ENCODE results near the gene IFRD2. TPM values are rescaled to one million over a fixed set of nuclear protein-coding genes. Genes with fewer than 3 reads are reported as not detected.

Gene IFRD2
- total and polyA plus RNA-seq, 2 of the 8 experiments (the other 6 are each of a cell fraction or from before 2014, with no cell fraction given): 76.7 to 88.8 TPM

DNA sequence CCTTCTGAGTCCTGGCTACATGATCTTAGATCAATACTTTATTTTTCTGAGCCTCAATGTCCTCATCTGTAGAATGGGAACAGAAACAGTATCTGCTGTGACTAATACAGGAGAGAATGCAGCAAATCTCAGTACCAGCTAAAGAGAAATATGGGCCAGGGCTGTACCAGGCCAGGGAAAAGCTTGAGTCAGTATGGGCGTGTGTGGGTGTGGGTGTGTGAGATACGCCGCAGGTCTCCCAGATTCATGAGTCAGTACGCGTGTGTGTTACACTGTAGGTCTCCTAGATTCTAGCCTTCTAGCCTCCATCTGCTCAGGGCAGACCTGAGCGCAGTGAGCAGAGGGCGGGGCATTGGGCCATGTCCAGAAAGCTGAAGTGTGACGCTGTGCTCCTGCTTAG is 41.0 kb downstream of the IFRD2 start (continued):
- TF ChIP-seq TBP (IDR thresholded peaks at IDR 0.05; ENCODE audit: low read depth, low read length): no peak
- TF ChIP-seq TCF12 (IDR thresholded peaks at IDR 0.05; ENCODE audit: low read depth, low read length): no peak

All from H1 (cell line).